Measurements from ENCODE around the gene EDDM13.

DNA sequence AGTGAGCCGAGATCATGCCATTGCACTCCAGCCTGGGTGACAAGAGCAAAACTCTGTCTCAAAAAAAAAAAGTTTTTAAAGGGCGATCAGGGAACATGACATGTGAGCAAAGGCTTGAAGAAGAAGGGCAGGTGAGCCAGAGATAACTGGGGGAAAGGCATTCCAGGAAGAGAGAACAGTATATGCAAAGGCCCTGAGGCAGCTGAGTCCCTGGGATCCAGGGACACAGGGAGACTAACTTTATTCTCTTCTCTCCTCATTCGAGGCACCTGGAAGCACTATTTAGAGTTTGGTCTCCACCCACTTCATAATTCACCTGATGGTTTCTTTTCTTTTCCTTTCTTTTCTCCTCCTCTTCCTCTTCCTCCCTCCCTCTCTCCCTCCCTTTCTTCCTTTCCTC is 24.5 kb downstream of the EDDM13 start:
- TF ChIP-seq, protein P1, sequence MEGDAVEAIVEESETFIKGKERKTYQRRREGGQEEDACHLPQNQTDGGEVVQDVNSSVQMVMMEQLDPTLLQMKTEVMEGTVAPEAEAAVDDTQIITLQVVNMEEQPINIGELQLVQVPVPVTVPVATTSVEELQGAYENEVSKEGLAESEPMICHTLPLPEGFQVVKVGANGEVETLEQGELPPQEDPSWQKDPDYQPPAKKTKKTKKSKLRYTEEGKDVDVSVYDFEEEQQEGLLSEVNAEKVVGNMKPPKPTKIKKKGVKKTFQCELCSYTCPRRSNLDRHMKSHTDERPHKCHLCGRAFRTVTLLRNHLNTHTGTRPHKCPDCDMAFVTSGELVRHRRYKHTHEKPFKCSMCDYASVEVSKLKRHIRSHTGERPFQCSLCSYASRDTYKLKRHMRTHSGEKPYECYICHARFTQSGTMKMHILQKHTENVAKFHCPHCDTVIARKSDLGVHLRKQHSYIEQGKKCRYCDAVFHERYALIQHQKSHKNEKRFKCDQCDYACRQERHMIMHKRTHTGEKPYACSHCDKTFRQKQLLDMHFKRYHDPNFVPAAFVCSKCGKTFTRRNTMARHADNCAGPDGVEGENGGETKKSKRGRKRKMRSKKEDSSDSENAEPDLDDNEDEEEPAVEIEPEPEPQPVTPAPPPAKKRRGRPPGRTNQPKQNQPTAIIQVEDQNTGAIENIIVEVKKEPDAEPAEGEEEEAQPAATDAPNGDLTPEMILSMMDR (IDR thresholded peaks at IDR 0.05), result no peak
- no peak for TF ChIP-seq POLR2A (IDR thresholded peaks at IDR 0.05)

Data from adrenal gland (tissue), 5 donors.